HL-60 (cell line): Measurements from ENCODE around the gene ULBP2.
"Not testable (repeated sequence)": the region's sequence is repeated elsewhere in the genome, so short reads cannot be mapped to it uniquely, and the experiment has no call there.

Experiments
- GABPA ChIP-seq: IDR thresholded peaks from 2 replicates; pipeline ENCODE4 v1.6.1; 2012; ENCODE audit warnings: low read depth
- POLR2AphosphoS5 ChIP-seq: IDR thresholded peaks from 2 replicates; pipeline ENCODE4 v1.6.1; 2012; ENCODE audit warnings: low read depth
- SPI1 ChIP-seq: IDR thresholded peaks from 2 replicates; pipeline ENCODE4 v1.6.1; 2012; ENCODE audit warnings: low read depth, mild to moderate bottlenecking, borderline replicate concordance
- TF ChIP-seq, protein P1 (sequence below): IDR thresholded peaks from one replicate; pipeline ENCODE4 v1.5.1; 2011; ENCODE audit warnings: low read length, control low read depth, inconsistent platforms; ENCODE audit not compliant: insufficient read depth
- TF ChIP-seq, protein P2 (sequence below): IDR thresholded peaks from 2 replicates; pipeline ENCODE4 v1.6.1; 2012; ENCODE audit warnings: low read depth; ENCODE audit not compliant: insufficient replicate concordance

DNA sequence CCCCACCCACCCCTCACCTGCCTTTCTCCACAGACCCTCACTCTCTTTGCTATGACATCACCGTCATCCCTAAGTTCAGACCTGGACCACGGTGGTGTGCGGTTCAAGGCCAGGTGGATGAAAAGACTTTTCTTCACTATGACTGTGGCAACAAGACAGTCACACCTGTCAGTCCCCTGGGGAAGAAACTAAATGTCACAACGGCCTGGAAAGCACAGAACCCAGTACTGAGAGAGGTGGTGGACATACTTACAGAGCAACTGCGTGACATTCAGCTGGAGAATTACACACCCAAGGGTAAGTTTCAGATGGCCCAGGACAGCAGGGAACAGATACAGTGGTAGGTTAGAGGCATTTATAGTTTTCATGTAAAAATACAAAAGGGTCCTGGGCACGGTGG, 3.5 kb downstream of the ULBP2 start:
- TF ChIP-seq, protein P1, sequence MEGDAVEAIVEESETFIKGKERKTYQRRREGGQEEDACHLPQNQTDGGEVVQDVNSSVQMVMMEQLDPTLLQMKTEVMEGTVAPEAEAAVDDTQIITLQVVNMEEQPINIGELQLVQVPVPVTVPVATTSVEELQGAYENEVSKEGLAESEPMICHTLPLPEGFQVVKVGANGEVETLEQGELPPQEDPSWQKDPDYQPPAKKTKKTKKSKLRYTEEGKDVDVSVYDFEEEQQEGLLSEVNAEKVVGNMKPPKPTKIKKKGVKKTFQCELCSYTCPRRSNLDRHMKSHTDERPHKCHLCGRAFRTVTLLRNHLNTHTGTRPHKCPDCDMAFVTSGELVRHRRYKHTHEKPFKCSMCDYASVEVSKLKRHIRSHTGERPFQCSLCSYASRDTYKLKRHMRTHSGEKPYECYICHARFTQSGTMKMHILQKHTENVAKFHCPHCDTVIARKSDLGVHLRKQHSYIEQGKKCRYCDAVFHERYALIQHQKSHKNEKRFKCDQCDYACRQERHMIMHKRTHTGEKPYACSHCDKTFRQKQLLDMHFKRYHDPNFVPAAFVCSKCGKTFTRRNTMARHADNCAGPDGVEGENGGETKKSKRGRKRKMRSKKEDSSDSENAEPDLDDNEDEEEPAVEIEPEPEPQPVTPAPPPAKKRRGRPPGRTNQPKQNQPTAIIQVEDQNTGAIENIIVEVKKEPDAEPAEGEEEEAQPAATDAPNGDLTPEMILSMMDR: not testable (repeated sequence)
- TF ChIP-seq POLR2AphosphoS5, SPI1, GABPA: not testable (repeated sequence)
- TF ChIP-seq, protein P2, sequence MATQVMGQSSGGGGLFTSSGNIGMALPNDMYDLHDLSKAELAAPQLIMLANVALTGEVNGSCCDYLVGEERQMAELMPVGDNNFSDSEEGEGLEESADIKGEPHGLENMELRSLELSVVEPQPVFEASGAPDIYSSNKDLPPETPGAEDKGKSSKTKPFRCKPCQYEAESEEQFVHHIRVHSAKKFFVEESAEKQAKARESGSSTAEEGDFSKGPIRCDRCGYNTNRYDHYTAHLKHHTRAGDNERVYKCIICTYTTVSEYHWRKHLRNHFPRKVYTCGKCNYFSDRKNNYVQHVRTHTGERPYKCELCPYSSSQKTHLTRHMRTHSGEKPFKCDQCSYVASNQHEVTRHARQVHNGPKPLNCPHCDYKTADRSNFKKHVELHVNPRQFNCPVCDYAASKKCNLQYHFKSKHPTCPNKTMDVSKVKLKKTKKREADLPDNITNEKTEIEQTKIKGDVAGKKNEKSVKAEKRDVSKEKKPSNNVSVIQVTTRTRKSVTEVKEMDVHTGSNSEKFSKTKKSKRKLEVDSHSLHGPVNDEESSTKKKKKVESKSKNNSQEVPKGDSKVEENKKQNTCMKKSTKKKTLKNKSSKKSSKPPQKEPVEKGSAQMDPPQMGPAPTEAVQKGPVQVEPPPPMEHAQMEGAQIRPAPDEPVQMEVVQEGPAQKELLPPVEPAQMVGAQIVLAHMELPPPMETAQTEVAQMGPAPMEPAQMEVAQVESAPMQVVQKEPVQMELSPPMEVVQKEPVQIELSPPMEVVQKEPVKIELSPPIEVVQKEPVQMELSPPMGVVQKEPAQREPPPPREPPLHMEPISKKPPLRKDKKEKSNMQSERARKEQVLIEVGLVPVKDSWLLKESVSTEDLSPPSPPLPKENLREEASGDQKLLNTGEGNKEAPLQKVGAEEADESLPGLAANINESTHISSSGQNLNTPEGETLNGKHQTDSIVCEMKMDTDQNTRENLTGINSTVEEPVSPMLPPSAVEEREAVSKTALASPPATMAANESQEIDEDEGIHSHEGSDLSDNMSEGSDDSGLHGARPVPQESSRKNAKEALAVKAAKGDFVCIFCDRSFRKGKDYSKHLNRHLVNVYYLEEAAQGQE: not testable (repeated sequence)
